ENCODE results near the gene LAGE3.

The LAGE3 gene

DNA sequence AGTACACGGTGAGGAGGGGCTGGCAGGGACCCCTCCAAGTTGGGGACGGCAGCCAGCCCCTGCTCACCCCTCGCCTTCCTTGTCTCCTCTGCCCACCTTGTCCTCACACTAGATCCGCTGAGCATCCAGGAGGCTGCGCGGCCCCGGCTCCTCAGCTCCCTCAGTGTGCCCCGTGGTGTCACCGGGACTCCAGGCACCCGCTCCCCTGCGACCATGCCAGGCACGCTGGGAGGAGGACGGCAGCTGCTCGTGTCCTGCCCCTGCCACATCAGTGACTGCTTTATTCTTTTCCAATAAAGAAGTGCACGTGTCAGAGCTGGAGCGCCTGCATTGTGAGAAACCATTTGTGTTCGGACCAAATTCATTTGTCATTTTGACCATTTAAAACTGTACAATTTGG is 28.8 kb downstream of the LAGE3 start:
- no peak overlapping the region for H3K9ac ChIP-seq (ENCODE audit: low read length in 2 of 2)
- no peak overlapping the region for H3K27ac ChIP-seq (ENCODE audit: low read length)
- H3K4me1 ChIP-seq (ENCODE audit: control insufficient read depth, insufficient read depth, low read length), result peaks cover 9% of the 10 kb centered on the region
- no peaks in the 10 kb centered on the region for H3K9me3 ChIP-seq (ENCODE audit: control insufficient read depth in 2 of 2, low read length in 2 of 2)
- peaks cover 0 to 2% of the 10 kb centered on the region in 2 donors for H3K27me3 ChIP-seq (ENCODE audit: control insufficient read depth in 1 of 2, insufficient read depth in 2 of 2, low read length in 2 of 2)
- H3K4me3 ChIP-seq (ENCODE audit: low read length in 2 of 2), result no peak overlapping the region
- H3K36me3 ChIP-seq (ENCODE audit: control insufficient read depth in 2 of 2, insufficient read depth in 2 of 2, low read length in 2 of 2), result peaks cover 14 to 24% of the 10 kb centered on the region in 2 donors

DNA sequence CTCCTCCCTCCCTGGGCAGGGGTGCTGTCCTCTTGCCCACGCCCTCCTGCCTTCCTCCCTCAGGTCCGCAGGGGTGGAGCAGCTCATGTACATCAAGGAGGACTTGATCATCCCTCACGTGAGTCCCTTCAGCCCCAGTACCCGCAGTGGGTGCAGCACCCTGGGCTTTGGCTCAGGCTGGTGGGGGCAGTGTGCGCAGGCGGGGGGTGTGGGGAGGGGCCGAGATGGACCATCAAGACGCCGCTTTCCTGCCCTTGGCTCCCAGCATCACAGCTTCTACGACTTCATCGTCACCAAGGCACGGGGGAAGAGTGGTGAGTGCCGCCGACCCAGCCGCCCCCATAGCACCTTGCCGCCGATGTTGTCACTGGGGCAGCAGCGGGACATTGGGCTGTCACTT is 29.5 kb downstream of the LAGE3 start:
- Histone ChIP-seq H3K36me3 (ENCODE audit: control insufficient read depth in 2 of 2, insufficient read depth in 2 of 2, low read length in 2 of 2) (peaks cover 14 to 24% of the 10 kb centered on the region in 2 donors), H3K9ac (ENCODE audit: low read length in 2 of 2) (no peak overlapping the region), H3K27ac (ENCODE audit: low read length) (no peak overlapping the region), H3K27me3 (ENCODE audit: control insufficient read depth in 1 of 2, insufficient read depth in 2 of 2, low read length in 2 of 2) (peaks cover 0 to 4% of the 10 kb centered on the region in 2 donors), H3K9me3 (ENCODE audit: control insufficient read depth in 2 of 2, low read length in 2 of 2) (no peaks in the 10 kb centered on the region), H3K4me3 (ENCODE audit: low read length in 2 of 2) (no peak overlapping the region), H3K4me1 (ENCODE audit: control insufficient read depth, insufficient read depth, low read length) (peaks cover 16% of the 10 kb centered on the region)

DNA sequence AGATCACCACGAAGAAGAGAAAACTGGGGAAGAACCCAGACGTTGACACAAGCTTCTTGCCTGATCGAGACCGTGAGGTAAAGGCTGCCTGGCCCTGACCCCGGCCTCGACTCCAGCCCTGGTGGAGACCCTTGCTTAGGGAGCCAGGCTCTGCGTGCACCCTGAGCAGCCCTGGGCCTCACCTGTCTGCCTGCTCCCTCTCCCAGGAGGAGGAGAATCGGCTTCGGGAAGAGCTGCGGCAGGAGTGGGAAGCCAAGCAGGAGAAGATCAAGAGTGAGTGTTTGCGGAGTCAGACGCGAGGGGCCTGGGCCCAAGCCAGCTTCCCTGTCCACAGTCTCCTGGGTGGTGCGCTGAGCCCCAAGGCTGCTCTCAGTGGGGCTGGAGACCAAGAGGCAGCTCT is 30.6 kb downstream of the LAGE3 start:
- peaks cover 0 to 4% of the 10 kb centered on the region in 2 donors for H3K27me3 ChIP-seq (ENCODE audit: control insufficient read depth in 1 of 2, insufficient read depth in 2 of 2, low read length in 2 of 2)
- peaks cover 14 to 24% of the 10 kb centered on the region in 2 donors for H3K36me3 ChIP-seq (ENCODE audit: control insufficient read depth in 2 of 2, insufficient read depth in 2 of 2, low read length in 2 of 2)
- no peaks in the 10 kb centered on the region for H3K9me3 ChIP-seq (ENCODE audit: control insufficient read depth in 2 of 2, low read length in 2 of 2)
- H3K4me1 ChIP-seq (ENCODE audit: control insufficient read depth, insufficient read depth, low read length), result peaks cover 20% of the 10 kb centered on the region
- H3K4me3 ChIP-seq (ENCODE audit: low read length in 2 of 2), result no peak overlapping the region
- no peak overlapping the region for H3K9ac ChIP-seq (ENCODE audit: low read length in 2 of 2)
- H3K27ac ChIP-seq (ENCODE audit: low read length), result no peak overlapping the region

DNA sequence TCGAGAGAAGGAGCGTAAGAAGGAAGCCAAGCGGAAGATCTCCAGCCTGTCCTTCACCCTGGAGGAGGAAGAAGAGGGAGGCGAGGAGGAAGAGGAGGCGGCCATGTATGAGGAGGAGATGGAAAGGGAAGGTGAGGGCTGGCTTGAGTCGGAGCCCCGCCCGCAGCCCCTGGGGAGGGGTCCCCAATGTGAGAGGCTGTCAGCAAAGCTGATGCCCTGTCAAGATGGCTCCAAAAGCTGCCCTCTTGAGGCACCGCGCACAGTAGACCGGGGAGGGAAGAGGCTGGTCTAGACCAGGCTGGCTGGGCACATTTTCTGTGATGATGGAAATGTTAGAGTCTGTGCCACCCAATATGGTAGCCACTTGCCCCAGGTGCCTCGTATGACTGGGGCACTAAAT is 32.7 kb downstream of the LAGE3 start:
- H3K4me1 ChIP-seq (ENCODE audit: control insufficient read depth, insufficient read depth, low read length), result peaks cover 21% of the 10 kb centered on the region
- H3K4me3 ChIP-seq (ENCODE audit: low read length in 2 of 2), result no peak overlapping the region
- no peak overlapping the region for H3K27ac ChIP-seq (ENCODE audit: low read length)
- H3K36me3 ChIP-seq (ENCODE audit: control insufficient read depth in 2 of 2, insufficient read depth in 2 of 2, low read length in 2 of 2), result peaks cover 17 to 27% of the 10 kb centered on the region in 2 donors
- no peaks in the 10 kb centered on the region for H3K9me3 ChIP-seq (ENCODE audit: control insufficient read depth in 2 of 2, low read length in 2 of 2)
- no peak overlapping the region for H3K9ac ChIP-seq (ENCODE audit: low read length in 2 of 2)
- H3K27me3 ChIP-seq (ENCODE audit: control insufficient read depth in 1 of 2, insufficient read depth in 2 of 2, low read length in 2 of 2), result peaks cover 0 to 6% of the 10 kb centered on the region in 2 donors

DNA sequence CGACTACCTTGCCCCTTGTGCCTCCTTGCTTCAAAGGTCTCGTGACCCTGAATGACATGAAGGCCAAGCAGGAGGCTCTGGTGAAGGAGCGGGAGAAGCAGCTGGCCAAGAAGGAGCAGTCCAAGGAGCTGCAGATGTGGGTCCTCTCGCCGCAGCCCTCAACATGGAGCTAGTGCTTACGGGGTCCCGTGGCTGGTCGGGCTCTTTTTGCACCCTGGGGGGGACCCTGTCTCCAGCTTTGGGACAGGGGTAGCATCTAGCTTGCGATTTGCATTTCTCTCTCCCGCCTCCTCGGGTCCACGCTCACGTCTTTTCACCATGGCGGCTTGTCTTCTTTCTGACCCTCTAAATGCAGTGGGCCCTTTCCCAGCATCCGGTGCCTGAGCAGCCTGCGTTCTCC is 33.3 kb downstream of the LAGE3 start:
- H3K9ac ChIP-seq (ENCODE audit: low read length in 2 of 2), result no peak overlapping the region
- no peaks in the 10 kb centered on the region for H3K9me3 ChIP-seq (ENCODE audit: control insufficient read depth in 2 of 2, low read length in 2 of 2)
- H3K27ac ChIP-seq (ENCODE audit: low read length), result no peak overlapping the region
- no peak overlapping the region for H3K4me3 ChIP-seq (ENCODE audit: low read length in 2 of 2)
- peaks cover 22% of the 10 kb centered on the region for H3K4me1 ChIP-seq (ENCODE audit: control insufficient read depth, insufficient read depth, low read length)
- peaks cover 0 to 6% of the 10 kb centered on the region in 2 donors for H3K27me3 ChIP-seq (ENCODE audit: control insufficient read depth in 1 of 2, insufficient read depth in 2 of 2, low read length in 2 of 2)
- H3K36me3 ChIP-seq (ENCODE audit: control insufficient read depth in 2 of 2, insufficient read depth in 2 of 2, low read length in 2 of 2), result peaks cover 17 to 27% of the 10 kb centered on the region in 2 donors

DNA sequence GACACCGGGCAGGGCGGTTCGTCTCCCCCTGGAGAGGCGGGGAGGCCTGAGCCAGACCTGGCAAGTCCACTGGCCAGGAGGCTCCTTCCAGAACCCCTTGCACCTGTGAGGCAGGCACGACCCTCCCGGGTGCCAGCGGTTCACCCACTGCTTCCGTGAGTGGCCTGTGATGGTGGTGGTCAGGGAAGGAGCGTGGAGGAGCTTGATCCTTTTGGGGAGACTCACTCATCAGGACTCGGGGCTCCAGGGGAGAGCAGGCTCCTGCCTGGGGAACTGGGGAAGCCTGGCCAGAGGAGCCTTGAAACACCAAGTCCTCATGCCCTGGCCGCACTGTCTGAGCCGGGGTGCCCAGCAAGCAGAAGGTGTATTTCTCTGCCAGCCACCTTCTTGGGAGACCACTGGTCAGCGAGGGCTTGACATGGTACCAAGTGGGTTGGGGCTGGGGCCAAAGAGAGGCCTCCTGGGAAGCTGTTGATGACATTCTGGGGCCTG is 34.3 kb downstream of the LAGE3 start:
- Histone ChIP-seq H3K27ac (ENCODE audit: low read length) (peak overlapping the region; percentile 41), H3K9ac (ENCODE audit: low read length in 2 of 2) (peak overlapping the region; percentile 69 to 76), H3K36me3 (ENCODE audit: control insufficient read depth in 2 of 2, insufficient read depth in 2 of 2, low read length in 2 of 2) (peaks cover 22% of the 10 kb centered on the region in 2 donors), H3K4me1 (ENCODE audit: control insufficient read depth, insufficient read depth, low read length) (peaks cover 26% of the 10 kb centered on the region), H3K9me3 (ENCODE audit: control insufficient read depth in 2 of 2, low read length in 2 of 2) (no peaks in the 10 kb centered on the region), H3K4me3 (ENCODE audit: low read length in 2 of 2) (peak overlapping the region; percentile 57 to 69), H3K27me3 (ENCODE audit: control insufficient read depth in 1 of 2, insufficient read depth in 2 of 2, low read length in 2 of 2) (peaks cover 0 to 6% of the 10 kb centered on the region in 2 donors)

DNA sequence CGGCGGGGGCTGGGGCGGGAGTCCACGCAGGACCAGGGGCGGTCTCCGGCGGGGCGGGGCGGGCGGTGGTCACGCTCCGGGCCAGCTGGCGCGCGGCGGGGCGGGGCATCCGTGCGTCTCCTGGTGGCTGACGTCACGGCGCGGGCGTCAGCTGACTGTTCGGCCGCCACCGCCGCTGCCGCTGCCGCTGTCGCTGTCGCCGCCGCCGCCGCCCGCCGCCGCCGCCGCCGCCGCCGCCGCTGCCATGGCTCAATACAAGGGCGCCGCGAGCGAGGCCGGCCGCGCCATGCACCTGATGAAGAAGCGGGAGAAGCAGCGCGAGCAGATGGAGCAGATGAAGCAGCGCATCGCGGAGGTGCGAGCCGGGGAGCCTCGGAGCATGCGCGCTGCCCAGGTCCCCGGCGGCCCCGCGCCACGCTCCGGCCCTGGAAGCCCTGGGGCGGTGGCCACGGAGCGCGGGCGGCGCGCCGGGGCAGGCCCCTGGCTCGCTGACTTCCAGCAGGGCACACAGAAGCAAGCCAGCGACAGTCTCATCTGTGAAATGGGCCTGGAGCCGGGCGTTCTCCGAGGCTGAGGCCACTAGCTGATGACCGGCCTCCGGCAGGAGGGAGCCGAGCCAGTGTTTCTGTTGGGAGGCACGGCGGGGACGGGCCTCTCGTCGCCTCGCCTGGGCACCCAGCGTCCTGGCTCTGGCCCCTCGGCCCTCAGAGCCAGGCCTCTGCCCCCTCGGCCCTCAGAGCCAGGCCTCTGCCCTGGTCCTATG is 34.9 kb downstream of the LAGE3 start, which contains the start of gene FAM50A:
Gene FAM50A (plus strand): TSS at position 150 of the 763 bp plus-strand sequence. CDS start 95 bp downstream, at position 245.
- H3K9ac ChIP-seq (ENCODE audit: low read length in 2 of 2), result peak within 1 kb of the TSS; percentile 69 to 76
- peak within 1 kb of the TSS; percentile 62 for H3K27ac ChIP-seq (ENCODE audit: low read length)
- peaks cover 0 to 6% of the 10 kb centered on the region in 2 donors for H3K27me3 ChIP-seq (ENCODE audit: control insufficient read depth in 1 of 2, insufficient read depth in 2 of 2, low read length in 2 of 2)
- H3K4me3 ChIP-seq (ENCODE audit: low read length in 2 of 2), result peak within 1 kb of the TSS; percentile 57 to 69
- no peaks in the 10 kb centered on the region for H3K9me3 ChIP-seq (ENCODE audit: control insufficient read depth in 2 of 2, low read length in 2 of 2)
- H3K36me3 ChIP-seq (ENCODE audit: control insufficient read depth in 2 of 2, insufficient read depth in 2 of 2, low read length in 2 of 2), result peaks cover 17 to 21% of the 10 kb centered on the region in 2 donors
- H3K4me1 ChIP-seq (ENCODE audit: control insufficient read depth, insufficient read depth, low read length), result peaks cover 26% of the 10 kb centered on the region

DNA sequence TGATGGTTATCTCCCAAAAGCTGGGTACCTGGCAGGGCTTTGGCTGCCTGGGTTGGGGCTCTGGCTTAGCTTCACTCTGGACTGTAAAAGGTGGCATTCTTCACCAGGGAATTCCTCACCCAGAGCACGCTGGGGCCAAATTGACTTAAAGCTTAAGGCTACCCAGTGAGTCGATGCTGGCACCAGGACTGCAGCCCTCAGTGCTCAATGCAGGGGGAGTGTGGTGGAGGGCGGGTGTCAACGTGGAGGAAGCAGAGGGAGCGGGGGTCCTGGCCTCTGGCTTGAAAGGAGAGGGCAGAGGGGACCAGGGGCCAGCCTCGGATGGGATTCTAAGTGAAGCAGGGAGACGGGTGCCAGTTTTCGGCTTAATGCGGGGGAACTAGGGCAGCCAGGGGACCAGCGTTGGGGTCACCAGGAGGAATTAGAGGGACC is 35.6 kb downstream of the LAGE3 start:
- H3K27ac ChIP-seq (ENCODE audit: low read length), result peak overlapping the region; percentile 62

DNA sequence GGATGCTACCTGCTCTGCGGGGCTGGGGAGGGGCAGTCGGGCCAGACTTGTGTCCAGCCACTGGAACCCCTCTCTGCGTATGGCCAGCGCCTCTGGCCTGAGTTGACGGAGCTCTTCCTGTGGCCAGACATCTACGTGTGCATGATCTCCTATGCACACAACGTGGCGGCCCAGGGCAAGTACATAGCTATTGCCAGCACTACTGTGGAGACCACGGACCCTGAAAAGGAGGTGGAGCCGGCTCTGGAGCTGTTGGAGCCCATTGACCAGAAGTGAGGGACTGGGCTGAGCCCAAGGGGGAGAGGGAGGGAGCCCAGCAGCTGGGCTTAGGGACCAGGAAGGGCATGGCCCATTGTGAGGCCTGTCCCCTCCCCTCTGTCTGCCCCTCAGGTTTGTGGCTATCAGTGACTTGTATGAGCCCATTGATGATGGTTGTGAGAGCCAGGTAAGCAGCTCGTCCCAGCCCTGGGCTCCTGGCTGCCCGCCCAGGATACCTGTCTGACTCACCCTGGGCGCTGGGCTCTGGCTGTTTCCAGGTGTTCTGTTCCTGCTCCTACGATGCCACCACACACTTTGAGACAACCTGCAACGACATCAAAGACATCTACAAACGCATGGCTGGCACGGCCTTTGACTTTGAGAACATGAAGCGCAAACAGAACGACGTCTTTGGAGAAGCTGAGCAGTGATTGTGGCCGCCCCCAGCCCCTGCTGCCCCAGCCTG is 36.9 kb downstream of the LAGE3 start:
- Histone ChIP-seq H3K27me3 (ENCODE audit: control insufficient read depth in 1 of 2, insufficient read depth in 2 of 2, low read length in 2 of 2) (peaks cover 0 to 9% of the 10 kb centered on the region in 2 donors), H3K4me3 (ENCODE audit: low read length in 2 of 2) (no peak overlapping the region), H3K4me1 (ENCODE audit: control insufficient read depth, insufficient read depth, low read length) (peaks cover 39% of the 10 kb centered on the region), H3K36me3 (ENCODE audit: control insufficient read depth in 2 of 2, insufficient read depth in 2 of 2, low read length in 2 of 2) (peaks cover 10 to 11% of the 10 kb centered on the region in 2 donors), H3K9me3 (ENCODE audit: control insufficient read depth in 2 of 2, low read length in 2 of 2) (no peaks in the 10 kb centered on the region), H3K9ac (ENCODE audit: low read length in 2 of 2) (no peak overlapping the region), H3K27ac (ENCODE audit: low read length) (peak overlapping the region; percentile 2)

More for the DNA sequence above, 35.6 kb downstream of the LAGE3 start:
- Histone ChIP-seq H3K27me3 (ENCODE audit: control insufficient read depth in 1 of 2, insufficient read depth in 2 of 2, low read length in 2 of 2) (peaks cover 0 to 6% of the 10 kb centered on the region in 2 donors), H3K4me1 (ENCODE audit: control insufficient read depth, insufficient read depth, low read length) (peaks cover 32% of the 10 kb centered on the region), H3K9ac (ENCODE audit: low read length in 2 of 2) (peak overlapping the region; percentile 21 to 53), H3K36me3 (ENCODE audit: control insufficient read depth in 2 of 2, insufficient read depth in 2 of 2, low read length in 2 of 2) (peaks cover 12 to 15% of the 10 kb centered on the region in 2 donors), H3K4me3 (ENCODE audit: low read length in 2 of 2) (peak overlapping the region in 1 of 2 donors; percentile 62), H3K9me3 (ENCODE audit: control insufficient read depth in 2 of 2, low read length in 2 of 2) (no peaks in the 10 kb centered on the region)

DNA sequence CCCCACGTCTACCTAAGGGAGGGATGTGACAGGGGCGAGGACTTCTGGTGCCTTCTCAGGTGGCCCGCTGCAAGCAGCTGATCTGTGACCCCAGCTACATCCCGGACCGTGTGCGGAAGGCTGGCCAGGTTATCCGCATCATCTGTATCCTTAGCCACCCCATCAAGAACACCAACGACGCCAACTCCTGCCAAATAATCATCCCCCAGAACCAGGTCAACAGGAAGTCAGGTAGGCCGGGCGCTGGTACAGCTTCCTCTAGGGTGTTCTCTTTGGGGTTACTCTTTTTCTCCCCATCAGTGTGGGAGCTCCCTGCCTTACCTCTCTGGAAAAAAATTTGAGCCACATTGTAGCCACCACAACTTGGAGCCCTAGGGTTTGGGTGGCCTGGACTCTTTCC is 37.5 kb downstream of the LAGE3 start:
- H3K36me3 ChIP-seq (ENCODE audit: control insufficient read depth in 2 of 2, insufficient read depth in 2 of 2, low read length in 2 of 2), result peaks cover 10% of the 10 kb centered on the region in 2 donors
- H3K4me1 ChIP-seq (ENCODE audit: control insufficient read depth, insufficient read depth, low read length), result peaks cover 39% of the 10 kb centered on the region
- H3K27me3 ChIP-seq (ENCODE audit: control insufficient read depth in 1 of 2, insufficient read depth in 2 of 2, low read length in 2 of 2), result peaks cover 0 to 9% of the 10 kb centered on the region in 2 donors
- no peak overlapping the region for H3K27ac ChIP-seq (ENCODE audit: low read length)
- H3K9me3 ChIP-seq (ENCODE audit: control insufficient read depth in 2 of 2, low read length in 2 of 2), result no peaks in the 10 kb centered on the region
- no peak overlapping the region for H3K4me3 ChIP-seq (ENCODE audit: low read length in 2 of 2)
- no peak overlapping the region for H3K9ac ChIP-seq (ENCODE audit: low read length in 2 of 2)
